Peyer's patch (tissue), 4 donors: ENCODE measurements around the gene METRNL. TPM values are rescaled to one million over a fixed set of nuclear protein-coding genes. Genes with fewer than 3 reads are reported as not detected.

Experiments used
- DNase-seq, 3 donors: peaks; one replicate each; pipeline ENCODE4 v3.0.0-alpha.2; 2017 to 2019
- H3K27ac ChIP-seq, 4 donors: fragments of 200-600 bp; sonication (generic); one replicate each; pipeline ENCODE4 v1.5.1; 2016 to 2019
- H3K27me3 ChIP-seq, 2 donors: fragments of 200-600 bp; sonication (generic); one replicate each; pipeline ENCODE4 v1.5.1; 2019
- H3K36me3 ChIP-seq, 3 donors: fragments of 200-600 bp; sonication (generic); one replicate each; pipeline ENCODE4 v1.5.1; 2016 to 2019
- H3K4me1 ChIP-seq, 4 donors: fragments of 200-600 bp; sonication (generic); one replicate each; pipeline ENCODE4 v1.5.1; 2016 to 2019
- H3K4me3 ChIP-seq, 4 donors: fragments of 200-600 bp; sonication (generic); 1 replicate in 3 of 4; 2 replicates in 1 of 4; pipeline ENCODE4 v1.5.1; 2016 to 2019; ENCODE audit warnings: mild to moderate bottlenecking in 1 of 4
- H3K9me3 ChIP-seq, 4 donors: fragments of 200-600 bp; sonication (generic); one replicate each; pipeline ENCODE4 v1.5.1; 2016 to 2019; ENCODE audit warnings: mild to moderate bottlenecking in 1 of 4
- CTCF ChIP-seq, 6 experiments: fragments of 450-650 bp in 4 of 6; fragments of 200-600 bp in 2 of 6; sonication (generic) in 1 of 6; IDR thresholded peaks; one replicate each; pipeline ENCODE4 v1.5.1; 2017 to 2019; ENCODE audit warnings: antibody characterized with exemption in 6 of 6, mild to moderate bottlenecking in 3 of 6, moderate library complexity in 1 of 6
- POLR2A ChIP-seq, 2 donors: fragments of 450-650 bp; IDR thresholded peaks; one replicate each; pipeline ENCODE4 v1.5.1; 2017; ENCODE audit warnings: antibody characterized with exemption in 2 of 2, mild to moderate bottlenecking in 2 of 2, moderate library complexity in 2 of 2
- total RNA-seq, 4 donors: library from RNA; depleted of rRNA; stranded (reverse); fragments of >200 nt; gene quantifications; one replicate each; pipeline ENCODE4 v1.1.0, GENCODE V29; 2016

METRNL gene
- total RNA-seq, 4 donors from 2014 or later = 73.4 to 170 (median 117) TPM

GRCh38 chr17:83068641-83069570 lies 10.5 kb upstream of the METRNL start:
- Histone ChIP-seq H3K27ac (no peak overlapping the region), H3K4me1 (peaks cover 0 to 10% (median 2%) of the 10 kb centered on the region in 4 donors), H3K9me3 (no peaks in the 10 kb centered on the region), H3K4me3 (no peak overlapping the region), H3K36me3 (no peaks in the 10 kb centered on the region), H3K27me3 (no peaks in the 10 kb centered on the region)
- no peak for TF ChIP-seq POLR2A (IDR thresholded peaks at IDR 0.05)
- no peak for TF ChIP-seq CTCF (IDR thresholded peaks at IDR 0.05)
- peak in 1 of 3 donors; percentile 39 for DNase-seq

- Histone ChIP-seq H3K4me1 (peaks cover 0 to 10% (median 2%) of the 10 kb centered on the region in 4 donors), H3K27ac (no peak overlapping the region), H3K27me3 (no peaks in the 10 kb centered on the region), H3K36me3 (no peaks in the 10 kb centered on the region), H3K9me3 (no peaks in the 10 kb centered on the region), H3K4me3 (no peak overlapping the region)
- TF ChIP-seq CTCF (IDR thresholded peaks at IDR 0.05) = no peak
- TF ChIP-seq POLR2A (IDR thresholded peaks at IDR 0.05) = no peak
- no peak for DNase-seq
Measured at GRCh38 chr17:83069571-83069906, 9.9 kb upstream of the METRNL start.

DNA sequence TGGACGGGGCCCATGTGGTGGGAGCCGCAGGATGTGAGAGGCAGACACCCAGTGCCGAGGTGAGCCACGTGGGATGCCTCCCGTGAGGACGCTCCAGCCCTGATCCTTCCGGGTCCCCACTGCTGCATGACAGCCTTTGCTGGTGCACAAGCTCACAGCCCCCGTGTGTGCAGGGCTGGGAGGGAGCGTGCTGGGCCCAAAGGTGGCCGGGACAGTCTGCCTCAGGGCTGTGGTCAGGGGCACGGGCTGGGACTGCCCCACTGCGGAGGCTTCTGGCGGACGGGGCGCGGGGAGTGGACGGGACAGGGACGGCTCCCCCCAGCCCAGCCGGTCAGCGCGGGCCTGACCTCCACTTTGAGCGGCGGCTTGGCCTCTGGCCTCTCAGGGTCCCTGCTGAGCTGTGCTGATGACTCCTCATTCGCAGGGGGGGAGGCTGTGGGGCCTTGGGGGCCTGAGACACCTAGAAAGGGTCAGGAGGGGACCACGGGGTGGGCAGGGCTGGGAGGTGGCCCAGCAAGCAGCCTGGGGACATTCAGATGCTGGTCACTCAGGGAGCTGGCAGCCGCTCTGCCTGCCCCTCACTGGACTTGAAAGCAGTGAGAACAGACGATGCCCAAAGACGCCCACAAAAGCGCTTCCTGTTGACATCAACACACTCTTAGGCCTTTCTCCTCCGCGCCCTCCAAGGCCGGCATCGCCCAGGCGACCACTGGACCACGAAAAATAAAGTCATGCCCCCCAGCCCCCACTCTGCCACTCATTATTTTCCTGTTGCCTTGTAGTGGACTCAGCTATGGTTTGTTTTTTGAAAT lies 9.3 kb upstream of the METRNL start:
- TF ChIP-seq CTCF (IDR thresholded peaks at IDR 0.05) = no peak
- no peak for TF ChIP-seq POLR2A (IDR thresholded peaks at IDR 0.05)
- Histone ChIP-seq H3K4me1 (peaks cover 0 to 10% (median 2%) of the 10 kb centered on the region in 4 donors), H3K27ac (no peak overlapping the region), H3K27me3 (no peaks in the 10 kb centered on the region), H3K36me3 (no peaks in the 10 kb centered on the region), H3K9me3 (no peaks in the 10 kb centered on the region), H3K4me3 (no peak overlapping the region)
- no peak for DNase-seq

GRCh38 chr17:83070800-83071341 lies 8.5 kb upstream of the METRNL start:
- no peaks in the 10 kb centered on the region for H3K9me3 ChIP-seq
- no peak for TF ChIP-seq CTCF (IDR thresholded peaks at IDR 0.05)
- TF ChIP-seq POLR2A (IDR thresholded peaks at IDR 0.05) = no peak
- H3K4me1 ChIP-seq = peaks cover 0 to 10% (median 2%) of the 10 kb centered on the region in 4 donors
- no peak overlapping the region for H3K4me3 ChIP-seq
- H3K36me3 ChIP-seq = no peaks in the 10 kb centered on the region
- H3K27ac ChIP-seq = no peak overlapping the region
- no peak for DNase-seq
- no peaks in the 10 kb centered on the region for H3K27me3 ChIP-seq

DNA sequence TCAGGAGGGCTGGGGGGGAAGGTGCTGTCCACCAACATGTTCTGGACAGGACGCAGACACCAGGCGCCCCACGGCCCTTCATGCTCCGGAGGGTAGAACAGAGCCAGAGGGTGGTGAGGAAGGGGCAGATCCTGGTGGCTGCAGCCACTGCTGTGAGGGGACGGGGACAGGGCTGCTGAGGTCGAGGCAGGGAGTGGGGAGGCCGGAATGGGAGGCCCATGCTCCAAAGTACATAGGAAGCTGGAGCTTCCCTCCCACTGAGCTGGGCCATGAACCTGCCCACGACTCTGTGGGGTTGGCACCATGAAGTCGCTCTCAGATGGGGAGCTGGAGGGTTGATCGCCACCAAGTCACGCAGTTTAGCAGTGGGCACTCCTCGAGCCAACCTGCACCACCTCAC lies 8.0 kb upstream of the METRNL start:
- Histone ChIP-seq H3K4me1 (peaks cover 0 to 10% (median 2%) of the 10 kb centered on the region in 4 donors), H3K9me3 (no peaks in the 10 kb centered on the region), H3K27ac (no peak overlapping the region), H3K27me3 (no peaks in the 10 kb centered on the region), H3K4me3 (no peak overlapping the region), H3K36me3 (no peaks in the 10 kb centered on the region)
- TF ChIP-seq POLR2A (IDR thresholded peaks at IDR 0.05) = no peak
- no peak for TF ChIP-seq CTCF (IDR thresholded peaks at IDR 0.05)
- no peak for DNase-seq
